HG03039 (cell line): ENCODE data around the gene TCF12.

ENCODE experiments used
- ATAC-seq: cut with Tn5 transposase; IDR thresholded peaks from one replicate; pipeline ENCODE4 v1.9.1; 2021; ENCODE audit warnings: mild to moderate bottlenecking, moderate library complexity; ENCODE audit not compliant: unreplicated experiment

TCF12 gene

DNA sequence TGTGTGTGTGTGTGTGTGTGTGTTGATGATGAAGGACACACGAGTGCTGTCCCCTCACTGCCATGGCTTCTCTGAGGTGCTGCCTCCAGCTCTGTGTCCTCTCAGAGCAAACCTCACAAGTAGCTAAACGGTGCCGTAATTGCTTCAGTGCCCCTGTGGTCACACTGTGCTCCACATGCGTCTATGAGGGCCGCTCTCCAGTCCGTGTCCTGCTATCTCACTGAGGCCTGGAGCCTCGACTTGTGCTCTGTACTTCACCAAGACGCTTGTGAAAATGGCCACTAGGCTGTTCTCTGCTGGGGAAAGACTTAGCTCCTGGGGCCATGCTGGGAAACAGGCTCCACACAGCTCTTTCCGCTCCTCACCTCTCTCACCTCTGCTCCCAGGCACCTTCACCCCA lies 392.4 kb downstream of the TCF12 start:
- ATAC-seq = no peak

DNA sequence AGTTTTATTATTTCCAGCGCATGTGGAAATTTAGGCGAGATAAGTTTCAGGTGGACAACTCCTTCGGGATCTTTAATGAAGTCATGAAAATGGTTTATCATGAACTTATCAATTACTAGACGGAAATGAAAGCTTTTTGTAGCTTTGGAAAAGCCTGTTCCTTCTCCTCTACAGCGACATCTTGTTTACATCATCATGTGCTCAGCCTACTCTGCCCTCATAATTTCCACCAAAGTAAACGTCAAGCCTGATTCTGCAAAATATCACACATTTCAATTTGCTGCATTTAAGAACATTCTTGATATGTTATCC lies 393.5 kb downstream of the TCF12 start:
- no peak for ATAC-seq

DNA sequence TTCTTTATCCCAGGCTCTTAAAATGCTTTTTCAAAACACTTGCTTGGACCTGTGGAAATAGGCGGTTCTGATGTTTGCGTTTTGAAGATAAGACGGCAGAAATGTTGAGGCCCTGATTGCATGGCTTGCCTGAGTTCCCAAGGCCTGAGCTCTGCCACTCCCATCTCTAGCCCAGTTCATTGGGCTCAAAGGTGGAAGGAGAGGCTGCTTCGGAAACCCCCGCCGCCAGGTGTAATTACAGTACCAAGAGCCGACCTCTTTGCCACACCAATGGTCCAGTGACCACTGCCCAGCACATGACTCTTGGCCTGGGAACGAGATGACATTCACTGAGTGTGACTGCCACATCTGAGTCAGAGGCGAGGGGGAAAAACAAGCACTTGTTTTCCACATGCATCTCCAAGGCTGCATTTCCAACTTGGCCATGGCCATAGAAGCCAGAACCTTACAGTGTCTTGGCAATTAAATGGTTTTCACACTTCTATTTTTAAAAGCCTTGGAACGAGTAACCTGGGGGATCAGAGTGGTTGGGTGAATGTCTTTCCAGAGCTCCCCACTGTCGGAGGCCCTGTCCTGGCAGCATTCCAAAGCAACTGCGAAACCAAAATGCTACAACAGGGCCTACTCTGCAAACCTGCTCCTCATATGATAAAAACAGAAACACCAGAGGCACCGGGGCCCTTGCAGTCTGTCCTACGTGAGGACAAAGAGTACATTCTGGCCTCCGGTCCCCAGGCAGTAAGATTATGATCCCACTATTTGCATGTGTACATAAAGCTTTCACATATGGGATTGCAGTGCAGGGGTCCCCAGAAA lies 394.1 kb downstream of the TCF12 start:
- no peak for ATAC-seq

DNA sequence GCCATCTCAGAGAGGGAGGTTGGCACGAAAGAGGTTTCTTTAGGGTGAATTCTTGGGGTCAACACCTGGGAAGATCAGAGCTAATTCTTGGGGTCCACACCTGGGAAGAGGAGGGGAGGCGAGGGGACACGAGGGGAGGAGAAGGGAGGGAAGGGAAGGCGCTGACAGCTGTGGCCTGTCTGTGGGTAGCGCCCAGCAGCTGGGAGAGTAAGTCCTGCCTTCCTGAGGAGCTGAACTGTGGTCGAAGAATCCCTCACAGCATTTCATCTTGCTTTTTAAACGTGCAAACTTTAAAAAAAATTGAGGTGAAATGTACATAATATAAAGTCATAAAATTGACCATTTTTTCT lies 394.7 kb downstream of the TCF12 start:
- ATAC-seq = no peak

DNA sequence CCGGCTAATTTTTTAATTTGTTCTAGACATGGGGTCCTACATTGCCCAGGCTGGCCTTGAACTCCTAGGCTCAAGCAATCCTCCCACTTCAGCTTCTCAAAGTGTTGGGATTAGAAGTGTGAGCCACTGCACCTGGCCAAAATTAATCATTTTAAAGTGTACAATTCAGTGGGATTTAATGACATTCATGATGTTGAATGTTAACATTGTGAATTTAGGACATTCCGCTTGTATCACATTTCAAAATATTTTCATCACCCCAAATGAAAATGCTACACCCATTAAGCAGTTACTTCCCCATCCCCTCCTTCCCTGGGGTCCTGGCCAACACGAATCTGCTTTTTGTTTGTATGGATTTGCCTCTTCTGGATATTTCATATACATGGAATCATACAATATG lies 395.8 kb downstream of the TCF12 start:
- no peak for ATAC-seq

DNA sequence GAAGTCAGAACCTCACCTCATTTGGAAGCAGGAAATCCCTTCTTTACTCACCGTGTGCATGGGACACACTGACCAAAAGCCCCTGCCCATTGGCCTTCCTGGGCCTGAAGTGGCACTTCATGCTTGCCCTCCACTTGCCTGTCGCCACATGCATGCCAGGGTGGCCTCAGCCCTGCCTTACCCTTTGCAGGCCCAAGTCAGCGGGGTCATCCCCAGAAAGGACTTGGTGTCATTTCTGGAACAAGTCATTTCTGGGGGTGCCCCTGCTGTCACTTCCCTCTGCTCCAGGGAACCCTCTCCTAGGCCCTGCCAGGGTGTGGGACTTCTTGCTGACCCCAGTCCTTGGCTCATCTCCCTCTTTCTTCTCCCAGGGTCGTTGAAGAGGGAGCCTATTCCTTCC lies 398.0 kb downstream of the TCF12 start:
- no peak for ATAC-seq

DNA sequence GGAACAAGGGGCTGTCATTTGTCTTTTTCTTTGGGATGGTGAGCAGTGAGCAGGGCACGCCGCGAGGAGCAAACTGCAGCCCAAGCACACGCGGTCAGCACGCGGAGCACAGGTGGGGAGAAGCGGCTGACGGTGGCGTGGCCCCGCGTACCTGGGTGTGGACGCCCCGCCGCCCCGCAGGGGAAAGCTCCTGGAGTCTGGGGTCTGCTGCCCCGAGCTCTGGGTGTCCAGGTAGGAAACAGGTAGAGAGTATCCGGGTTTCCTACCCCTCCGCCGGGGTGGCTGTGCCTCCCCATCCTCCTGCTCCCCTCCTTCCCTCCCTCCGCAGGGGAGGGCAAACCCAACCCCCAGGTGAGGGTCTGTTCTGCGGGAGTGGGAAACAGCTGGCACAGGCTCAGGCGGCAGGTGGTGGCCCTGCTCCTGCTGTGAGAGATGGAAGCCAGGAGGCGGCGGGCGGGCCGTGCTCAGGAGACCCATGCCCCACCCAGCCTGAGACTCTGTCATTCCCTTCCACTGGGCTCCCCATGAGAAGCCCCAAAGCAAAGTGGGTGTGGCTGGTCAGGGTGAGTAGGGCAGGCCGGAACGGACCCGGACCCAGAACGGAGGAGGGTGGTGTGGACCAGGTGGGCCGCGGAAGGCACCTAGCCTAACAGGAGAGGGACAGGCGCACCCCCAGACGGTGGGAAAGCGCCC lies 400.9 kb downstream of the TCF12 start:
- no peak for ATAC-seq

DNA sequence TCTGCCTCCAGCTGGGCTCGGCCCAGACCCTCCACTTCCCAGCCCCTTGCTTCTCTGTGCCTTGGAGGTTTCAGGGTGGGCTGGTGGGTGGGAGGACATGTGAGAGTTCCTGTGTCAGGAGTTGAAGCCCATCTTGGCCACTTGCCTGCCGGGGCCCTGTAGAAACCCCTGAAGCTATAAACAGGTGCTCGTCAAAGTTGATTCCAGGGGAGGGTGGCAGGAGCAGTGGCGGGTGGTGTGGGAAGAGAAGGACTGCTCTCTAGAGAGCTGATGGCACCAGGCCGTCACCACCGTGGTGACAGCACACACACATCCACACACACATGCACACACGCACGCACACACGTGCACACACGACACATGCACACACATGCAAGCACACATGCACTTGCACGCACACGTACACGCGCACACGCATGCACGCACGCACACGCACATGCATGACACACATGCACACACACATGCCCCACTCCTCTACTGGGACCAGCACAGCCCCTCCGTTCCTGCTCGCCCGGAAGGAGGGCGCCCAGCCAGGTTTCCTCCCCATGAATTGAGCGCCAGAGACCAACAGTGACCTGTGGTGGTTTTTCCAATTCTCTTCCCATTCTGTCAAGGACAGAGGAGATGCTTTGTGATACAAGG lies 401.6 kb downstream of the TCF12 start:
- no peak for ATAC-seq

DNA sequence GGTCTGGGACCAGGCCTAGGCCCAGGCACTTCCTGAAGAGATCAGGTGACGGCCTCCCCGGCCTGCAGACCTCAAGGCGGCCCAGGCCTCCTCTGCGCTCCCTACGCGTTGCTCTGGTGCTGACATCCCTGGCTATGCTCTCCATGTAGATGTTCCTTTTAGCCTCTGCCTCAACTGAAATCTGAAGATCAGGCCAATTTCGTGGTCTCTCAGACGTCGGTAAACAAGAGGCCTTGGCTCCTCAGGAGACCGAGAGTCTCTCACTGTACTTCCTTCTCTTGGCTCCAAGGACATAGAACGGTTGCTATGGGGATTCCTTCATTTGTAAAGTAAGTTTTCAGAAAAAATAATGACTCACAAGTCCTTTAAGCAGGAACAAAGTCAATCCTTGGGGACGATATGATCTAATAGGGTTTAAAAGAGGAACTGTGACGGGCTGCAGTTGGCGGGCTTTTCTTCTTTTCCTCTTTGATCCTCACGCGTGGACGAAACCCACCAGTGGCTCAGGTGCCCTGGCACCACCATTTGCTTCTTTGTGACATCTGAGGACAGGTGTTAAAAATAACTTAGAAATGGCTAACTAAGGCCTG lies 402.3 kb downstream of the TCF12 start:
- no peak for ATAC-seq

DNA sequence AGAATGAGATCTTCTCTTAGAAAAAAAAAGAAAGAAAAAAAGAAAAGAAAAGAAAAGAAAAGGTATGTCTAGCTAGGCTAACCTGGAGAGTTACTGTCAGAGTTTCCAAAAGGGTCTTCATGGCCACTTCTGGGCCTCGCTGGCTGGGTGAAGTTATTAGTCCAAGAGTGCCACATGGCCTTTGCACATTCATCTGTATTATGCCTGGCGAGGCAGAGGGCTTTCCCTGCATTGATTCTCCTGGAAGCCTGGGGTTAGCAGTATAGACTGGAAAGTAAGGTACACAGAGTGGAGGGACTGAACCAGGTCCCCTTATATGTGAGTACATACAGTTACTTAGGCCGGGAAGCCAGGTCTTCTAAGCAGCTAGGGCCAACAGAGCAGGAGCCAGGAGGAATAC lies 403.0 kb downstream of the TCF12 start:
- ATAC-seq = no peak

DNA sequence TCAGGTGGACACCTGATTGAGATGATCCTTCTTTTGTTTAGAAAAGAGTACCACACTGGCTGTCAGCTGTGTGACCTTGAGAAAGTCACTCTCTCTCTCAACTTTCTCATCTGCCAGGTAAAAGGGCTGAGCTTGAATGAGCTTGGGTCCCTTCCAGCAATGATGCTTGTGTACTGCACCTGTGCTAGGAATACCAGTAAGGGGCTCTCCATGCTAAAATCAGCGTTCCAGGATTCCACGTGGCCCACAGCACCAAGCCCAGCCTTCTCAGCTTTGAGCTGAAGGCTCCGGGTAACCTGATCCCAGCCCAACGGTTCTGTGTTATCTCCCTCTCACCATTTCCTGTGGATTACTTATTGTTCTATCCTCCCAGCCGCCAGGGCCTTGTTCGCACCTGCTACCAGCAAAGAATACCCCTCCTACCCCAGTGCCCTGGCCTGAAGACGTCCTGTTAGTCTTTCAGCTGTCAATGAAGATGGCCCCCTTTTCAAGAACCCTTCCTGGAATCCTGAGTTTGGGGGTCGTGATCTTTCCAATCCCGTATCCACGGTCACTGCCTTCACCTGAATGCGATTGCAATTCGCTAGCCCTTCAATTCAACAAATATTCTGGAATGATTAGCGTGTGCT lies 403.6 kb downstream of the TCF12 start:
- no peak for ATAC-seq

DNA sequence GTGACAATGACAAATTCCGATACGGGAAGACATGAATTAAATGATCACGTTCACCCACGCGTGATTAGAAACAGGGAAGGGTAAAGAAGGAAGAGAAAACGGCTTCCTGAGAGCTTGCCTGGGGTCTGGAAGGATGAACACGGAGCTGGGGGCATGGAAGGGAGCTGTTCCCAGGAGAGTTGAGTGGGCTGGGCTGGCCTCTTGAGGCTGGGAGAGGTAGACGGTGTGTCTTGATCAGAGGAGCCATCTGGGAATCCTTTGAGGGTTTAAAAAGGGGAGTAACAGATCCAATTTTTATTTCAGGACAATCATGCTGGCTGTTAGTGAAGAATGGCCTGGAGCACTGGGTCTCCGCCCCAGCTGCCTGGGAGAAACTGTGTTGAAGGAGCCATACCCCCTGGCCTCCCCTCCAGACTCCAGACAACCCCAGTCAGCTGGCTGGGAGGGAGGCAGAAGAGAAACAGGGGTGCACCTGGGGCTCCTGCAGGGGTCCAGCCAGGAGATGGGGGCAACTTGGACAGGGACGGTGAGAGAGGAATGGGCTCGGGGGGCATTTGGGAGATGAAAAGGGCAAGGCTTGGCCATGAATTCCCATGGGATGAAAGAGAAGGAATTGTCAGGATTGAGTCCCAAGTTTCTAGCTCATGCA lies 404.3 kb downstream of the TCF12 start:
- no peak for ATAC-seq

DNA sequence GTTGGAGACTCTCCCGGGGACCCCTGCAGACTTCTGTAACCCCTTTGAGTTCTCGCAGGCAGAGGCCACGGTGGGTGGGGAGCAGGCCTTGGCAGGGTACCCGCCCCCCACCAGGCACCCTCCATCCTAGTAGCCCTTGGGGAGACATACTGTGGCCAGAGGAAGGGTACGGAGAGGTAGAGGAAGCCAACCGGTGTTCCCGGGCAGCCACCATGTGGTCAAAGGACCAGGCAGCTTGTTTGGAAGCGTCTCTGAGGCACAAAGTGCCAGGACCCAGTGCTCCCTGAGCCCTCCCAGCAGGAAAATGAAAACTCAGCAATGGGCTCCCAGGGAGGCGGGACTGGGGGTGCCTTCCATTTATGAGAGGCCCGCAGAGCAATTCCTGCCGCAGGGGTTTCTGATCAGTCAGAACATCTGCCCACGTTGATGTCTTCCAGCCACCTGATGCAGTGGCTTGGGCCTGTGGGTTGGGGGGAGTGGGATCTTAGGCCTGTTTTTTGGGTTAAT lies 404.9 kb downstream of the TCF12 start:
- no peak for ATAC-seq

DNA sequence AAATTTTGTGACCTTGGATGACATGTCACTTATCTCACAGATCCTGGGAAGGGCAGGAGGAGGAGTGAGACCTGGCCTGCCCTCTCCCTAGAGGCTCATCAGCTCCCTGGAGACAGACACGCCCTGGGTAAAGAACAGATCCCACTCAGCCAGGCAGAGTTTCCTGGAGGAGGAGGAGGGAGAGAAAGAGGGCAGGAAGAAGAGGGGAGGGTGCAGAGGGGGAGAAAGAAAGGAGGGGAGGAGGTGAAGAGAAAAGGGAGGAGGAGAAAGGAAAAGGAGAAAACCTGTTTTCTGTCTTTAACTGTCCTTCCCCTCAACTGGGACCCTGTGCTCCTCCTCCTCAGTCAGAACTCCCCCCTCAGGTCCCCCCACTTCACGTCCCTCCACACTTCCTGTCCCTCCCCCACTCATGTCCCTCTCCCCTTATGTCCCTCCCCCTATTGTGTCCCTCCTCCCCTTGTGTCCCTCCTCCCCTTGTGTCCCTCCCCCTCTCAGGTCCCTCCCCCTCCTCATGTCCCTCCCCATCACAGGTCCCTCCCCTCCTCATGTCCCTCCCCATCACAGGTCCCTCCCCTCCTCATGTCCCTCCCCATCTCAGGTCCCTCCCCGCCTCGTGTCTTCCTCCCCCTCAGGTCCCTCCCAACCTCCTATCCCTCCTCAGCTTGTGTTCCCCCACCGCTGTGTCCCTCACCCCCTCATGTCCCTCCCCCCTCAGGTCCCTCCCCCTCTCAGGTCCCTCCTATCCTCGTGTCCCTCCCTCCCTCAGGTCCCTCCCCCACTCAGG lies 405.6 kb downstream of the TCF12 start:
- ATAC-seq = no peak

DNA sequence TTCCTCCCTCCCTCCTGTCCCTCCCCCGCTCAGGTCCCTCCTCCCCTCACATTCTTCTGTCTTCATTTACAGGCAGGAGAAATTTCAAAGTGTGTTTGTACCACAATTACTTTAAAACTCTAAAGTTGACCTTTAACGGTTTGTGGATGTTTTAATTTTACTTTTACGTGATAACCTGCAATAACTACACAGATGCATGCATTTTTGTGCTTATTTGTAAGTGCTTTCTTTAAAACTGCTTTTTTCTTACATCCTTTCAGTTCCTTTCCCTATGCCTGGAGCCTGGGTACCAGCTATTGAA lies 406.1 kb downstream of the TCF12 start:
- ATAC-seq = no peak

DNA sequence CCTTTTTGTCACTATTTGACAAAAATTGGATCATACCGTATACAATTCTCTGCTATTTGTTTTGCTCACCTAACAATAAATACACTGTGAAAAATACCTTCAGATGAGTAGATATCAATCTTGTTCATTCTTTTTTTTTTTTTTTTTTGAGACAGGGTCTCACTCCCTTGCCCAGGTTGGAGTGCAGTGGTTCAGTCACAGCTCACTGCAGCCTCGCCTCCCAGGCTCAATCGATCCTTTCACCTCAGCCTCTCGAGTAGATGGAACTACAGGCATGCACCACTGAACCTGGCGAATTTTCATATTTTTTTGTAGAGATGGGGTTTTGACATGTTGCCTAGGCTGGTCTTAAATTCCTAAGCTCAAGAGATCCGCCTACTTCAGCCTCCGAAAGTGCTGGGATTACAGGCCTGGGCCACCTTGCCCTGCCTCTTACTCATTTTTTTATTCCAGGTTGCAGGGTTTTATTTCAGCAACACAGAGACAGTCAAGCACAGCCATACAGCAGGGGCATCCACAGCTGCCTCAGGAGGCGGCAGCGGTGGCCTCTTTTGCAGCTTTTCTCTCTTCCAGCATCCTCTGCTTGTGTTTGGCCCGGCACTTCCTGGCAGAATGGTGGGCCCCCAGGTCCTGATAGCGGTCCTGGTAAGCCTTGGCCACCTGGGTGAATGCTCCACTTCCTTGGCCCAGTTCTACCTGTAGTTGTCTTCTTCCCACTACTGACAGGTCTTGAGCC lies 406.7 kb downstream of the TCF12 start:
- ATAC-seq = no peak

DNA sequence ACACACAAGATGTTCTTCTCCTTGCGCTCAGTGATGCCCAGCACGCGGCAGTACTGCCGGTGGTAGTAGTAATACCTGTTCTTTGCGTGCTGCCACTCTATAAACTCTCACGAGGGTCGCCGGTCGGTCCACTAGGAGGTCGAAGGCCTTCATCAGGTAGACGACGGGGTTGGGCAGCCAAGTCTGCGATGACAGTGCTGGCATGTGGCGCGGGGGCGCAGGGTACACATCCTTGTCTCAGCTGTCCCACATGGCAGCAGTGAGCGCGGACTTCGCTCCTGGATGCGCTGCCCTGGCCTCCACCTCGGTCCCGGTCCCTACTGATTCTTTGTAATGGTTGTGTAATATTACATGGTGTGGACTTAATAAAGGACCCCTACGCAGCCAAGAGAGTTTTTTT lies 407.8 kb downstream of the TCF12 start:
- no peak for ATAC-seq

DNA sequence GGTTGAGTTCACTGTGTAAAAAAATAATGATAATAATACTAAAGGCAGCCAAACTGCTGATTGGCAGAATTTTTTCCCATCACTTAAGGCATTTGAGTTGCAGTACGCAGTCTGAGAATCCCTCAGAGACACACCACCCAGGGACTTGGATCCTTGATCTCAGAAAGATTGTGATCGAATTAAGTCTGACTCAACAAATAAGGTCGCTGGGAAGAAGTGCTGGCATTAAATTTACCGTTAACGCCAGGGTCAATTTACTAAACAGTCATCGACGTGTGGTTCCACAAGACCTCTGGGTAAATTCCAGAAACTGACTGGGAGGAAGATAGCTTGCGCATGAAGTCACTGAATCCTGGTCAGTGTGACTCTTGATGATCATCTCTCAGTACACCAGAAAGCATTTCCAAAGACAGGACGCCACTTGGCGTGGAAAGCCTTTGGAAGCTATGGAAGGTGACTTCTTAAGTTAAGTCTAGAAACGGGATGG lies 409.6 kb downstream of the TCF12 start:
- no peak for ATAC-seq

DNA sequence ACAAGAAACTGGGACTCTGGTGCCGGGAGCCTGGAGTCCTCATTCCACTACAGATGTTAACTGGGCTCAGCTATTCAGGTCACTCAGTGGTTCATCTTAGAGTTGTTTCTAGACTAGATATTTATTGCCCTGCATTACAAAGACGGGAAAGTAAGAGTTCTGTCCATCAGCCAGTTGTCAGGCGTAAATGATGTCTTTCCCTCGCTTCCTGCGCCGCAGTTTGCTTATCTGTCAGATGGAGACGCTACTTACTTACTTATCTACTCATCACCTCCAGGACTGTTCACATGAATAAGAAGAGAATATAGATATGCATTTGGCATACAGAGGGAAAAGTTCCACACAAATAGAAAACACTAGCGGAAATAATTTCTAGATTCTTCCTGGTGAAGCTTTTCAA lies 410.0 kb downstream of the TCF12 start:
- no peak for ATAC-seq
